CD4-positive, alpha-beta T cell treated with Interleukin-17A for 4 hours (primary cell): Measurements from ENCODE around the gene TCERG1L.
"Not testable (repeated sequence)": the region's sequence is repeated elsewhere in the genome, so short reads cannot be mapped to it uniquely, and the experiment has no call there.

Experiments used
- DNase-seq: peaks from one replicate; pipeline ENCODE4 v3.0.0-alpha.2; 2020; ENCODE audit warnings: mixed read lengths

Gene TCERG1L

DNA sequence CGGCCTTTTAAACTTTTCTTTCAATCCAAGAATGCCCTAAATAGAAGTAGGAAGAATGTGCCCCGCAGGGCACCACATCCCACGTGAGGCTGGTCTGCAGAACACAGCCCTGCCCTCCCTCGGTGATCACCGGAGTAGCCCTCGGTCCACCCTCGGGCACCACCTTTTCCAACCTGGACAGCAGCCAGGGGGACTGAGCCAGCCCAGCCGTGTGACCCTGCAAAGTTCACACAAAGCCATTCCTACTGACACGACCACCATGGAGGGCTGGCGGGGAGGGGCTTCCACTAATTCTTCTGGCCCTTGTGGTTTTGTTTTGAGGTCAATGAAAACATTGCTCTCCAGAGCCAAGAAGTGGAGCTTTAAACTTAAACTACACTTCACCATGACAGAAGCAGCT lies 132.2 kb downstream of the TCERG1L start:
- no peak for DNase-seq

DNA sequence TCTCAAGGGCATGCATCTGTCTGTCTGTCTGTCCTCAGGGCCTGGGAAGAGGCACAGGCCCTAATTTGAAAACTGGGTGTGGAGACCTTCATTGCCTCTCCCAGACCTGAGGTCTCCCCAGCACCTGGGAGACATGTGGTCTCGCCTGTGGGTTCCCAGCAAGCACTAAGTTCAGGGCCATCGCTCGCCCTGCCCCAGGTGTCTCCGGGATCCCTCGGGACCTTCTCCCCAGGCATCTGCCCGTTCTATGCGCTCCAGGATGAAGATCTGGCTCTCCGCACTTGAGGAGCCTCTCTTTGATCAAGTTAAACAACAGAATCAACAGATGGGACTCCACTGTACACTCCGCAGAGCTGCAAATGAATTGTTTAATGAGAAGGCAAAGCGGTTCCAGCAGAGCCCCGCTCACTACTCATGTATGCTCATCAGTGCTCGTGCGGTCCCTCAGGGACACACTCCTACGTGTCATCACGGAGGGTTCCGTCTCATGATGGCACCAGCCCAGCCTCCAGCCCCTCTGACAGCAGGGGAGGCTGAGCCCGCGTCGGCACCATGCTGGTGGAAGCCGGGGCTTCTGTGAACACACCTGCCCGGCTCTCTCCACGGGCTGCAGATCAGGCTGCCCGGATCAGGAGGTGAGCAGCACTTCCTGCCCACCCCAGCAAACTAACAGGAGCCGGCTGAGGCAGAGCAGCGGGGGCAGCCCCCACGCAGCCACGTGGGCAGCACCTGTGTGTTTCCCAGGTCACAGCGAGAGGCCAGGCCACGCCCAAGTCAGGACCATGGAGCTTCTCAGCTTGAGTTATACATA lies 132.8 kb downstream of the TCERG1L start:
- no peak for DNase-seq

DNA sequence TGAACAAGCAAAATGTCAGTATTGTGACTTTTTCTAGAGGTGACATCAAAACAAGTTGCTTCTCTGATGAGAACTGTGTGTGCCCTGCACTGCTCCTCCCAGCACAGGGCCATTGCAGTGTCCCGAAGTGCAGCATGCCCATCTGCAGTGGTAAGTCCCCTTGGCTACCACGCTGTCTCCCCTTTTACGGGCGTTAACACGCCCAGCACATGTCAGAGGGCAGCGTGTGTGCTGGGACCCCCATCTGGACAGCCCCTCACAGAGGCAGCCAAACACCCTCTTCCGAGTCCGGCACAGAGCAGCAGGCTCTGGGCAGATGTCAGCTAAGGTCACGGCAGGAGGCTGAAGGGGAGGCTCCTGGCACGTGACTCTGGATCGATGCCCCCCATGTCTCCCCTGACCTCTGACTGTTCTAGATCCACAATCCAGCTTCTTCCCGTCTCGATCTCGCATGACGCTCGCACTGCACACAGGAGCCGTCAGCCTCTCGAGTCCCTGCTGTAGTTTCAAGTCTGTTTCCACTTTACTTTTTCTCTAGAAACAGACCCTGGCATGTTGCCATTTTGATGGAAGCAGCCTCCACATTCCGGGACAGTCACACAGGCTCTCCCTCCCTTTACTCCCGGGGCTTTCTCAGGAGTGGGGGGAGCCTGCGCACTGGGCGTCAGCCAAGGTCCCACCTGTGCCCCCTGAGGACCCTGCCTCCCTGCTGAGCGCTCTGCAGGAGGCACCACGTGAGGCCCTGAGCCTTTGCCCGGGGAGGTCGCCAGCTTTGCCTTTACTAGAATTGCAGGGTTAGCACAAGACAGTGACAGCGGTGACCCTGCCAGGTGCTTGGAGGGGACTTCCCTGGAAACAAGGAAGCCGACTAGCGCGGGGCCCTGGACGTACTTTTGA lies 133.8 kb downstream of the TCERG1L start:
- DNase-seq = no peak

DNA sequence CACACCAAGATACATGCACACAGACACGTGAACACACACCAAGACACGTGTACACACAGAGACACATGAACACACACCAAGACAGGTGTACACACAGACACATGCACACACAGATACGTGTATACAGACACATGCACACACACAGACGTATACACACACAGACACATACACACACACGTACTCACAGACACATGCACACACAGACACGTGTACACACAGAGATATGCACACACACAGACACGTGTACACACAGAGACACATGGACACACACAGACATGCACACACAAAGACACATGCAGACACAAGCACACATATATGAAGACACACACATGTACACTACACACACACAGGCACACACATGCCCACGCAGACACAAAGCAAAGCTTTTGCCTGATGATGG lies 134.6 kb downstream of the TCERG1L start:
- DNase-seq = no peak

DNA sequence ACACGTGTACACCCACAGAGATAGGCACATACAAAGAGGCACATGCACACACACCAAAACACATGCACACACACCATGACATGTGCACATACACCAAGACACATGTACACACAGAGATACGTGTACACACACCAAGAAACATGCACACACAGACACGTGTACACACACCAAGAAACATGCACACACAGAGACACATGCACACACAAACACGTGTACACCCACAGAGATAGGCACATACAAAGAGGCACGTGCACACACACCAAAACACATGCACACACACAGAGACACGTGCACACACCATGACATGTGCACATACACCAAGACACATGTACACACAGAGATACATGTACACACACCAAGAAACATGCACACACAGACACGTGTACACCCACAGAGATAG lies 135.2 kb downstream of the TCERG1L start:
- not testable (repeated sequence) for DNase-seq

DNA sequence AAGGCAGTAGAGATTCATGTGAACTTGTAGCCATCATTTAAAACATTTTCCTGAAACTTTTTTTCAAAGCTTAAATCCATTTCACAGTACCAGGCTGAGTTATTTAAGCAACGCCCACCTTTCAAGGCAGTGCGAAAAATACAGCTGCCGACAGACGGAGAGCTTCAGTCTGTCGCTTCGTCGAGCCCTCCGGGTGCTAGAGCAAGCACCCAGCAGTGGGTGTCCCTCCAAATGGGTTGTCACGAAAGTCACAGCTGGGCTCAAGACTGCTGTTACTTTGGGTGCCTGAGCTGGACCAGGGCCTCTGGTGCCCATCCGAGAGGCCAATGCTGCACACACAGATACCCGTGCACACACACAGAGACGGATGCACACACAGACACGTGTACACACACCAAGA lies 135.6 kb downstream of the TCERG1L start:
- no peak for DNase-seq

DNA sequence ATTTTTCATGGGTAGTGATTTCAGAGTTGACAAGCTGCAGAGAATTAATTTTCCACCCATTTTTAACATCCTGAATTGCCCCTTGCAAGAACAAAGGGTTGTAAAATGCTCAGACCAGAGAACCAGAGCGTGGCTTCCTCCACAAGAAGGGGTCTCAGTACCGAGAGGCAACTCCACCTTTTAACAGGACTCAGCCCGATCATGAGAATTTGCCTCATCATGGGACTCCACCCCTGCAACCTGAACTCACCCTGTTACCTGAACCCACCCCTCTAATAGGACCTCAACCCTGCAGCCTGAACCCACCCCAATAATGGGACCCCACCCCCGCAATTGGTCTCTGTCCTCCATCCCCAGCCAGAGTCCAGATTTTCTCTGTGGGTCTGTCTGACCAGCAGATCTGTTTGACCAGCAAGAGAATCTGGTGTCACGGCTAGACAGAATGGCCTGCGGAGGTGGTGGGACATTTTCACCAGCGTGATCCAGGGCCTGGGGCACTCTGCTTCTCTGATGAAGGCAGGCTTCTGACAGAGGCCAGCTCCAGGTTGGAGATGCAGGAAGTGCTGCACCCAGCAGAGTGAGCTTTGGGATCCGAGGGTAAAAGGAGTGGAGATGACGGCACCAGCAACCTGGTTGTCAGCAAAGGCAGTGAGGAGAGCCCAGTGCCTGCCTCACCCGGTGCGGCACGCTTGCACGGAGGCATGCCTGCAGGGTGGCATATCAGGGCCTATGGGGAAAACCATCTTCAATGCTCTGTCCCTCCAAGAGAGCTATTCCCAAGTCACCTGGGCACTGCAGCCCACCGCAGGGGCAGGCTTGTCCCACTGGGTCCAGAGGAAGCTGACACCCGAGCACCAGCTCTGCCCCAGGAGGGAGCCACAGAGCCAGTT lies 136.6 kb downstream of the TCERG1L start:
- no peak for DNase-seq

DNA sequence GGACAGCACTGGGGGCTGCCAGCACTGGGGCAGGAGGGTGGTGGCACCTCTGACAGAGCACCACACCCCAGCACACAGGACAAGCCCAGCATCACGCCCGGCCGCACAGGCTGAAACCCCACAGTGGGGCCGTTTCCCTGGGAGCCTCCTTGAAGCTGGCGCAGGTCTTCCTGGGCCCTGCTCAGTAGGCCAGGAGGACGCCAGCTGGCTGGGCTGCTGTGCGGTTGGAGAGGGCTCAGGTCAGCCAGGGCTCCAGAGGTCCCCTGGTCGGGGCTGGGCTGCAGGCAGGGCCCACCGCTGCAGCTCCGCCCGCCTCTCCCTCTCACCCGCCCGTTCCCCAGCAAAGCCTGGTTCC lies 137.3 kb downstream of the TCERG1L start:
- DNase-seq = no peak

DNA sequence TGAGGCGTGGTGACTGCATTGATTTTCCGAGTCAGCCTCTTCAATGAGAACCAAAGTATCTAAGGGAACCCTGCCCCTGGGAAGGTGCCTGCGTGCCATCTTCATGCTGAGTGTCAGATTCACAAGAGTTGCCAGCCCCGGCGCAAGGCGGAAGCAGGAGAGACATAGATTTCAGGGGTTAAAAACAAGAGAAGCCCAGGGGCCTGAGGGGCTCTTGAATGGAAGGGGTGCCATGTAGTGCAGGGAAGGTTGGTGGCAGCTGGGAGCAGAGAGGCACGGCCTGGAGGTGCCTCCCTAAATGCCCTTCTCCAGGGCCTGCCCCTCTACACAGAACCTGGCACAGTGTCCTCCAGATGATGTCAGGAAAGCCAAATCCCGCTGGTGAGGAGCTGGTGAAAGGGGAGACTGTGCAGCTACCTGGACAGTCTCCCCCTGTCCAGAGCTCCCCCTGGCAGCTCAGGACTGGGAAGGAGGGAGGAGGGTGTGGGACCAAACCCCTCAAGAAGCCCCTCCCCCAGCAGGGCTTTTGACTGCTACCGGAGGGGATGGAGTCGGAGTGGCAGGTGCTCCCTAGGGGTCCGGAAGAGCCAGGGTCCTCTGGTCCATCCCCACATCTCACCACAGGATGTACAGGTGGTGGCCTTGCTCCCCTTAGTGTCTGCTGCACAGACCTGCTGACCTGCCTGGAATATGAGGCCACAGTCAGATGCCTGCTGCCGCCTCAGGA lies 137.9 kb downstream of the TCERG1L start:
- no peak for DNase-seq

DNA sequence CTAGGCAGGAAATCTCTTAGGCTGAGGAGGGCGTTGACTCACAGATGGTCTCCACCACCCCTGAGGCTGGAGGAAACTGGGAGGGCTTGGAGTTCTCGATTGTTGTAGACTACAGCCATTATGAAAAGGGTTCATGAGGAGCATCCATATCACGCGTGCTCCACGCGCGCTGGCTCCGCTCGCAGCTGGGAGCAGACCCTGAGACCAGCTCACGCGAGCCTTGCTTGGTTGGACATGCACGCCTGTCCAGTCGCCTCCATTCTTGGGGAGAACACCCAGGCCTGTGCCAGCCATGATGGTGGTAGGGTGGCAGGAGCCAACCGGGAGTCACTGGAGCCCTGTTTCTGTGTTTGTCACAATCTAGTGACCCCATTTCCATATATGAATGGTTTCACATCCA lies 139.1 kb downstream of the TCERG1L start:
- DNase-seq = no peak

DNA sequence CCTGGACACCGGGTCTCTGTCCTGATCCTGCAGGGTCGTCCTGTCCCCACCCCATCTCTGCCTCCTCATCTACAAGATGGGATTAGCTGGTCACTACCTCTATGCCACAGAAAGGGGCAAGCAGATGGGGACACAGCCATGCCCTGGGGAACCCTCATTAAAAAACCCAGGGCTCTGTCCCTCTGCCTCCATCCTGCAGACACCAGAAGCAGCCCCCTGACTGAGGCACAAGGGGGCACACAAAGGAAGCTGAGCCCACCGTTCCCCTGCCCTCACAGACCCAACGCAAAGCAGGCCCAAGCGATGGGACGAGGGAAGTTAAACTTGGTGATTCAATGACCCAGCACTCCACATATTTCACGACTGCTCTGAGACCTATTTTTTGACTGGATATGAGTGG lies 142.4 kb downstream of the TCERG1L start:
- DNase-seq = no peak

DNA sequence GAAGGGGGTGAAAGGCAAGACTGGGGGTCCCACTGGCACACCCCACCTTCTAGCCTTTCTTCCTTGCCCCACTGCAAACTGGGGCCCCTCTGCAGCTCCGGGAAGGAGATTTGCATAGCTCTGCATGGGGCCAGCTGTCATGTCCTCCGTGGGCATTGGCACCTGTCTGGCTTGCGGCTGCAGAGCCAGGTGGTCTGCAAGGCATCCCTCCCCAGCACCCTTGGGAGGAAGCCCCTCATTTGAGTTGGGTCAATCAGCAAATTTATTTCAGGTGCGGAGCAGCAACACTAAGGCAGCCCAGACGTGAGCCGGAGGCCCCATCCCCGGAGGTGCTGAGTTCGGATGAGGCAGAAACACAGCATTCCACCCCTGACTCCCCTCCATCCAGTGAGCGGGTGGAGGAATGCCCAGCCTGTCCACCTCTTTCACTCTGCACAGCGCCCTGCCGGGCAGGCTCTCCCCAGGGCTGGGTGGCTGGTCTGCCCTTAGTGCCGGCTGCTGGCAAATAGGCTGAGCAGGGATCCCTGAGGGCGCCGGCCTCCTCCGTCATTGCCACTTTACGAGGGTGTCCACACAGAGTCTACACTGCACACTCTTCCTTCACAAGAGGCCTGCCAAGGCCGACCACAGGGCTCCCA lies 143.2 kb downstream of the TCERG1L start:
- DNase-seq = no peak

DNA sequence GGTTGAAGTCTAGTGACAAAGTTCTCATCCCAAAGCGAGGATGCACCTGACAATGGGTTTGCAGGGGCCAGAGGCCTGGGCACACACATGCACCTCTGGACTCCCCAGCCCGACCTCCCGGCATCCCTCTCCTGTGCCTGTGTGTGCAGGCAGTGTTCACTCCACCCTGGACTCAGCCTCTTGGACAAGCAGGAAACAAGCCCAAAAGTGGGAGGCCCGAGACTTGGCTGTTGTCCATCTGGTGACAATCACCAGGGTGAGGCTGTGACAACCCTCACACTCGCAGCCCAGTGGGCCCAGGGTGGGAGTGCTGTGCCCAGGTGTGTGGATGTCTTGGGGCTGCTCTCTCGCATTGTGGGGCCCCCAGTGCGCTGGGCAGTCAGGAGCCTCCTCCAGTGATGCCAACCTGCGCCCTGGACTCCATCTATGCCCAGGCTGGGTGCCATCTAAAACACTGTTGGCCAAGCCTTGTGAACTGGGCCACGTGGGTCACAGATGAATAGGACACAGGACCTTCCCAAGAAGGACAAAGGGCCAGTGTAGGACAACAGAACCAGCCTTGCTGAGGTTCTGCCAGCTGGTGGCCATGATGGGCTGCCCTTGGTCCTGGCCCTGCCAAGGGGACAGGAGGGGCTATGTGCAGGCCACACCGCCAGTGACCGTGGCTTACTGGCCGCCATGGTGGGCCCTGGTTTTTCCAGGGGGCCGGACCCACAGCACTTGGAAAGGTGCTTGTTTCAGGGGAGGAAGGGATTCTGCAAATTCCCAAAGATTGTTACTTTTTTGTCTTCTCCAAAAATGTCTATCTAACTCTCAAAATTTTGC lies 144.3 kb downstream of the TCERG1L start:
- no peak for DNase-seq

DNA sequence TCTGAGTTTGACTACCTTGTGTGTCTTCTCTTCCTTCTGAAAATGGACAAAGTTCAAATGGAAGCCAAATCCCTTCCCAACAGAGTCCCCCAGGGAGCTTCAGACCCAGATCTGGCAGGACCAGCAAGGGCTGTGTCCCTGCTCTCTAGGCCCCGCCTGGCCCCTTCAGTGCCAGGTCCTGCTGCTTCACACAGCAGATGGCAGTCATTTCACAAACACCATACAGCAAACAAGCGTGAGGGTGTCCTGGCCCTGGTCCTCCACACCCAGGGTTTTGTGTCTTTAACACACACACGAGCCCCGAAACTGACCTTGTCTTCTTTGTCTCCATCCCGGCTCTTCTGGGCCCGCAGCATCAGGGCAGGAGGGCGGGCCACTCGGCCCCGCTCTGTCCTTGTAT lies 145.0 kb downstream of the TCERG1L start:
- no peak for DNase-seq

DNA sequence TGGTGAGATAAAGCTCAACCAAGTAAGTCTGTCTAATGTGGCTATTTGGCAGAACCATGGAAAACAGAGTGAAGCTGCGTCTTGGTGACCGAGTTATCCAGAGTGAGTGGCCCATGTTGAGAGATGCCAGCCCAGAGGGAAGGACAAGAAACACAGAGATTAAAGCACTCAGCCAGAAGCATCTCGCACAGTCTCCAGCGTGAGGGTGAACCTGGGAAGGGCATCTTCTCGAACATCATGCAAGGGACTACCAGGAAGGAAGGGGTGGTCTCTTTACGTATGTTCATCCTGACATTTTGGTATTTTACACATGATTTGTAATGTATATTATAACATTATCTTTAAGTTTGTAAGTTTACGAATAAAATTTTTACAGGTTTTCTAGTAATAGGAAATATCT lies 146.4 kb downstream of the TCERG1L start:
- DNase-seq = no peak

DNA sequence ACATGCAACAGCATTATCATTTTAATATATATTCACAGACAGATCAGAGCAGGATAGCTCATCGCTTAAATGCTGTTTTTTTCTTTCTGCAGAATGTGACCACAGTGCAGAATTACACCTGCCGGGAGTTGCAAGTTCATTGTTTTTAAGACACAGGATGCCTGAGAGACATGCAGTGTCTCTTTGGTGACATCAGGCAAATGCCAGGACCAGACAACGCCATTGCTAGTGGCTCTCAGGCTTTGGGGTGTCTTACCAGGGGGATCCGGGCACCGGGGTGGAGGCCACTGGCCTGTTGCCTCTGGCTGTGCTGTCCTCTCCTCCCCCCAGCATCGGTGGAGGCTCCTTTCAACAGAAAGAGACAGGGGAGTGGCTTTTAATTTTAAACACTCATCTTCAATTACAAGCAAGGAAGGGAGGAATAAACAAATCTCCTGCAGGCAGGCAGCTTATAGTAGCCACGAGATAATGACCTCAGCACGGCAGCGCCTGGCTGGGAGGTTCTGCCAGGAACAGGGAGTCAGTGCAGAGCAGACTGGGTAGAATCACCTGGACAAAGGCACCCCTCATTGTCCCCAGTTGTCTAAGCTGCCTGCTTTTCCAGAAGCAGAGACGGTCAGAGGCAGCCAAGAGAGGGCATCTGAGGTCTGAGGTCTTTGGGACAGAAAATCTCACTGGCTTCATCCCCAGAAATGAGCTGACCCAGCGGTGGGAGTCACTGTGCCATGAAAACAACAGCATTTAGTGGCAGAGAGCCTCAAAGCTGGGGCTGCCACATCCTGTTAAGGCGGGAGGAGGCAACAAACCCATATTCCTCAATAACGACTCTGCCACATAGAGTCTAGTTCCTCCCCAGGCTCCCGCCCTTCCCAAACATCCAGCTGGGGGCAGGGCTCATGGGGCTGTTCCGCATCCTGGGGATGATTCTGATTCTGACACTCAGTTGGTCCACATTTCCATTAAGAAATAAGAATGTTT lies 148.4 kb downstream of the TCERG1L start:
- no peak for DNase-seq

DNA sequence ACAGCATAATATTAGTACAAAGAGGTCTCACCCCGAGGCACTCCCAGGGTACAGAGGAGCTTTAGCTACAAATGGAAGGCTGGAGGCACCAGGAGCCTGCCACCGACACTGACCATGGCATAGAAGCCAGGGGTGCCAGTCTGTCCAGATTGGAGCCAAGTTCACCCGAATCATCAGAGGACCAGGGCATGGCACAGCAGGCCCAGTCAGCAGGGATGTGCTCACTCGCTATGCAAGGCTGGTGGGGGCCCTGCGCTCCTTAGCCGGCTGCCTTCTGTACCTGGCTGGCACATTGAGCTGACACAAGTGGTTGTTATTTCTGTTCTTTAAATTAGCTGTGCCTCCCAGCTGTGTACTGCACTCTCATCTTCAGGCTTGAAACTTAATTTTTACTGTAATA lies 149.3 kb downstream of the TCERG1L start:
- DNase-seq = no peak

DNA sequence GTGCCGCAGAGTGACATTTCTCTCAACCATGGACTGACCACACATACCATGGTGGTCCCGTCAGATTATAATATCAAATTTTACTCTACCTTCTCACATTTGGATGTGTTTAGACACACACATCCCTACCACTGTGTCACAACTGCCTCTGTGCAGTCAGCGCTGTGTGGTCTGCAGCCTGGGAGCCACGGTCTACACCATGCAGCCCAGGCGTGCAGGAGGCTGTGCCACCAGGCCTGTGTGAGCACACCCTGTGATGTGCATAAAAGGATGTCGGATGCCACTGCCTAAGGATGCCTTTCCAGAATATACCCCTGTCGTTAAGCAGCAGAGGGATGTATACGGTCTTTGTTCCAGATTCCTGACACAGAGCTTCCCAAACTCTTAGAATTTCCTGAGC lies 150.4 kb downstream of the TCERG1L start:
- DNase-seq = no peak

DNA sequence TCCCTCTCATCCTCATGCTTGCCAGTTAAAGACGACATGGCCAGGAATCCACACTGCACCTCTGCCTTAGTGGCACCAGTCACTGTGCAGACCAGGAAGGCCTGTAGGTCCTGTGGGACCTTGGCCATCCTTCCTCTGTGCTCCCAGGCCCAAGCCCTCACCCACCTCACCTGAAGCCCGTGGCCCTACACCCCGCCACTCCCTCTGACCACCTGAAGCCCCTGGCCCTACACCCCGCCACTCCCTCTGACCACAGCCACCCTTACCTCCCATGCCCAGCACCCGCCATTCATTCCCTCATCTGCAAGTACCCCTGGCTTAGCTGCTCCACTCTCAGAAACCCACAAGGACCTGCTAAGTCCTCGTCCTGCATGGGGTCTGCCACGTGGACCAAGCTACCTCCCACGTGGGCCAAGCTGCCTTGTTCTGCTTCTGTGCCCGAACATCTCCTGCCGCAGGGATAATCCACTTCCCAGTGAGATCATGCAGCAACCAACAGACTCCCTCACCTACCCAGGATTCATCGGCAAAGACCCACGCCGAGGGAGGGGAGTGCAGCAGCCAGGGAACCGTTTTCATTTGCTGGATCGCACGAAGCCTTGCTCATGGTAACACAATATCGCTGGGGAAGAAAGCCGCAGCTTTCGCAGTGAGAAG lies 151.2 kb downstream of the TCERG1L start:
- no peak for DNase-seq
